RKO (cell line): ENCODE measurements around the gene RNF214.

Source experiments
- DNase-seq: peaks from one replicate; pipeline ENCODE4 v3.0.0-alpha.2; 2016; ENCODE audit warnings: low spot score

Gene RNF214

DNA sequence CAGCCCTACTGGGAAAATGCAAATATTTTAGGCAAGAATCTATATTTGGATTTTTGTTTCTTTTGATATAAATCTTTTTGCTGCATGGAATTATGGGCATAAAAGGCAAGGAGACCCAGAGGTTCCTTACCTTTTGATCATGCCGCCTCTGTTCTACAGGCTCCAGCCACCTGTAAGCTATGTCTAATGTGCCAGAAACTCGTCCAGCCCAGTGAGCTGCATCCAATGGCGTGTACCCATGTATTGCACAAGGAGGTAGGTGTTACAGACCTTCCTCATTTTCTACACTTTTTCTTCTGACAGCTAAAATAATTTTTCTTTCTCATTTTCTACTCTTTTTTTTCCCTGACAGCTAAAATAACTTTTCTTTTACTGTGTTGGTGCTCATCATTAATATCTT is 50.5 kb downstream of the RNF214 start:
- no peak for DNase-seq

- no peak for DNase-seq
These were observed 51.6 kb downstream of the RNF214 start for GRCh38 chr11:117284053-117284452.

DNA sequence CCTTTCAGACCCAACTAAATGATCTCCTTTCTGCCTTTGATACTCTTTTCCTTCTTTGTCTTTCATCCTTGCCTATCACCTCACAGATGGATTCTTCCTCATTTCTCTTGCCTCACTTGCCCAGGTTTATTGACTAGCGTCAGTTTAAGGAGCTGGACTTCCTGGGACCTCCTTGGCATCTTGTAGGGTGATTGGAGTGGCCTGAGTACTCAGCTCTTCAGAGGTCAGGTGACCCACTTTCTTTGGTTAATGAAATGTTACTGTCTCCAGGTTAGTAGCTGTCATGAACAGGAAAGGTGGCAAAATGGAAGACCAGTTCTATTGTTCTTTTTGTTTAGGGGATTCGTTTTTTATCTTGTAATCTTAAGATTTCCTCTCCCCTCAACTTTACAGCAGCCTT is 54.1 kb downstream of the RNF214 start:
- DNase-seq: no peak

DNA sequence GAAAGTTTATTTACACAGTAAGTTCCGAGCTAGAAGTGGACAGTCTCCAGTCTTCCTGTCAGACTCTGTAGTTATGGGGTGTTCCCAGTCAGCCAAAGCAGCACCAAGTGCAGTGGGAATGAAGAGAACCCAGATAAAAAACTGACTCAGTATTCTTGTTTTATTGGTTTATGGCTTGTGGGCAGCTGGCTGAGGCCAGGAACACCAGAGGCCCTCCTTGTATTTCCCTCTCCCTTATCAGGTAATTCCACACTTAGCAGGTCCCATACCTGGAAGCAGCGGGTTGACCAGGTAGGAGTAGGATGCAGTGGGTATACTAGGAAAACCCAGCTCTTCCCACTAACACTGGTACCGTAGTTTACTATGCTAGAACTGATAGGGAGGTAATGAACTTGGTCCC is 55.2 kb downstream of the RNF214 start:
- DNase-seq: no peak

- no peak for DNase-seq
These were observed 57.3 kb downstream of the RNF214 start for GRCh38 chr11:117289795-117290194.

GRCh38 chr11:117290809-117291396 is 58.4 kb downstream of the RNF214 start, which contains the start of gene BACE1-AS:
Gene BACE1-AS (plus strand): TSS chr11:117291346.
- DNase-seq: no peak

GRCh38 chr11:117292616-117293015 is 60.1 kb downstream of the RNF214 start:
- no peak for DNase-seq

GRCh38 chr11:117295438-117296137 is 63.1 kb downstream of the RNF214 start:
- no peak for DNase-seq

GRCh38 chr11:117296881-117297280 is 64.4 kb downstream of the RNF214 start:
- DNase-seq: no peak

DNA sequence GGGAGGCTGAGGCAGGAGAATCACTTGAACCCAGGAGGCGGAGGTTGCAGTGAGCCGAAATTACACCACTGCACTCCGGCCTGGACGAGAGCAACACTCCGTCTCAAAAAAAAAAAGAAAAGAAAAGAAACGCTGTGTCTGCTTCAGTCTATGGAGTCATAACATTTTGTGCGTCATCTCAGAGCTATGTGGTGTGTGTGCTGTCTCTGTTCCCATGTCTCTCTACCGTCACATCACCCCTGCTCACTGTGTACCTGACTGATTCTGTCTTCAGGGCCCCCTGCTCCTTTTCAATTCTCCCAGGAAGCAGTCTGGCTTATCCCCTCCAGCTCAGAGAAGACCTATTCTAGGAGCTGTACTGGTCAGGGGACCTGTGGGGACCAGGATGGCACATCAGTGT is 65.7 kb downstream of the RNF214 start:
- no peak for DNase-seq

GRCh38 chr11:117299351-117300282 is 67.1 kb downstream of the RNF214 start:
- DNase-seq: no peak

GRCh38 chr11:117300283-117300663 is 67.8 kb downstream of the RNF214 start:
- no peak for DNase-seq

DNA sequence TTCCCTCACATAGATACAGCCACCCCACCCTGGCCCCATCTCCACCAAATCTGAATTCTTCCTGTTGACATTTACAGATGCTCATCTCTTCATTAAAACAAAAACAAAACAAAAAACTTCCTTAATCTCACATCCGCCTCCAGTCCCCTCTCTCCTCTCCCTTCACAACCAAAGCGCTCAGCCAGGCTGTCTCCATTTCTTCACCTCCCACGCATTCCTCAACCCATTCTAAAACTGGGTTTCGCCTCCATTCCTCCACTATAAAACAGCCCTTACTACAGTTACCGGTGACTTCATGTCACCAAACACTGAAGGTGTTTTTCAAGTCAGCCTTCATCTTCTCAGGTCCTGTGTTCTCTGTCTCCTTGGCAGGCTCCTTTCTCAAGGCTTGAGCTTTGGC is 68.3 kb downstream of the RNF214 start:
- DNase-seq: no peak

DNA sequence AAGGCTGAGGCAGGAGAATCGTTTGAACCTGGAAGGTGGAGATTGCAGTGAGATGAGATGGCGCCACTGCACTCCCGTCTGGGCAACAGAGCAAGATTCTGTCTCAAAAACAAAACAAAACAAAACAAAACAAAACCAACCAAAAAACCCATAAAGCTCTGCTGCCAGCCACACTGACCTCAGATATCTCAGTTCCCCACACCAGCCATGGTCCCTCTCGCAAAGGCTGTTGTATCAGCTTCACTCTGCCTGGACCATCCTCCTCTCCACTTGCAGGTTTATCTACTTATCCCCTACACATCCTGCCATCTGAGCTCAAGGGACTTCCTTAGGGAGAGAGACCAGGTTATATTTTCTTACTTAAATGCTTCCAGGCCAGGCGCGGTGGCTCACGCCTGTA is 69.8 kb downstream of the RNF214 start:
- DNase-seq: no peak

DNA sequence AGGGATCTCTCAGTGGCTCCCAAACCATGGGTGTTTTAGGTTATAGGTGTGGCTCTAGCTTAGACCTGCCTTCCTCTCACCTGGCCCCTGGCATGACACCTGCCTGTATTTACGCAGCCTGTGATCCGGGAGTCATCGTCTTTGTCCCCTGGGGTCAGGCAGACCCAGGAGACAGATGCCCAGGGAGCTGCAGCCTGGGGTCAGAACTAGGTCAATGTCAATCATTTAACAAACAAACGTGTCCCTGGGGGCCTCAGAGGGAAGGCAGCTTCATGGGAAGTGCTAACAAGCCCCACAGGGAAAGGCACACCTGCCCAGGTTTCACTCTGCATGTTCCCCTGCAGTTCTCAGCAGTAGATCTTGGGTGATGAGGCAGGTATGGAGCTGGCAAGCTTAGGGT is 70.6 kb downstream of the RNF214 start:
- no peak for DNase-seq

DNA sequence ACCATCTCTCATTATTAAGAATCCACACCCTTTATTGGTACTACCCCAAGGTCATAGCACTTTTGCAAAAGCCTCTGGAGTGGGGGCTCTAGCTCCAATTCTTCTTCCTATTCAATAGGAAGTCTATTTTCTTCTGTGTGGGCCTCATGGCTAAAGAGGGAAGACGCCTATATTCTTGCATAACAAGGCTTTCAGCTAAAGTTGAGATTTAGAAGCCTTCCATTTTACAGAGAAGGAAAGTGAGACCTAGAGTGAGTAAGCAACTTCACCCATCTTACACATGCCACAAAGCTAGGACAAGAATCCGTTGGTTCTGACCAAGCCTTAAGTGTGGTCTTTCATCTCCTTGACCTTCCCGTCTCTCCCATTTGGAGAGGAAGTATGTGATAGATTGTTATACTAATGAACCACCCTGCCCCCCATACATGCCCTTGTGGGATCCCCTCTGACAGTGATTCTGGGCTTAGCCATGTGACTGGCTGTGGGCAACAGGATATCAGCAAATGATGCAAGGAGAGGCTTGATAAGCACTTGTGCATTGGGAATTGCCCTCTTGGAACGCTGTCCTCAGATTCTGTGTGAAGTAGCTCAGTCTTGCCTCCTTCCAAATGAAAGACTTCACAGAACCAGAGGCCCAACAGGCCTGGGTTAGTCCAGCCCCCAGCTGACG is 71.3 kb downstream of the RNF214 start:
- DNase-seq: no peak

DNA sequence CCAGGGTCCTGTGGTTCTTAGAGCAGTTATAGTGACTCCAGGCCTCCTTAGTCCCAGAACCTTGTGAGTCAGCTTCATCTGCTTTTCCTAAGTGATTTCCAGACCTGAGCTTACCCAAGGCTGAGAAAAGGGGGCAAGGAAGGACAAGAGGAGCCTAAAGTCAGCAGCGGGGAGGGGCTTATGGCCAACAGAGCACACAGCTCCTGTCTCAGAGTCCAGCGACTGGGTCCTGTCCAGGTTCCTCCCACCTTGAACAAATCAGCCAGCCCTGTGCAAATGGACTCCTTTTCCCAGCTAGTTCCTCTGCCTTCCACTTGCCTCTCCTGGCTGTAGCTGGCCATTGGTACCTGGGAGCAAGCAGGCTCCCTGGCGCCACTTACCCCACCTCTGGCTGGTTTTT is 72.7 kb downstream of the RNF214 start:
- DNase-seq: no peak

GRCh38 chr11:117309310-117309709 is 76.8 kb downstream of the RNF214 start:
- no peak for DNase-seq

- DNase-seq: no peak
These were observed 80.6 kb downstream of the RNF214 start for GRCh38 chr11:117313091-117313490.

GRCh38 chr11:117313828-117314768 is 81.6 kb downstream of the RNF214 start:
- no peak for DNase-seq

DNA sequence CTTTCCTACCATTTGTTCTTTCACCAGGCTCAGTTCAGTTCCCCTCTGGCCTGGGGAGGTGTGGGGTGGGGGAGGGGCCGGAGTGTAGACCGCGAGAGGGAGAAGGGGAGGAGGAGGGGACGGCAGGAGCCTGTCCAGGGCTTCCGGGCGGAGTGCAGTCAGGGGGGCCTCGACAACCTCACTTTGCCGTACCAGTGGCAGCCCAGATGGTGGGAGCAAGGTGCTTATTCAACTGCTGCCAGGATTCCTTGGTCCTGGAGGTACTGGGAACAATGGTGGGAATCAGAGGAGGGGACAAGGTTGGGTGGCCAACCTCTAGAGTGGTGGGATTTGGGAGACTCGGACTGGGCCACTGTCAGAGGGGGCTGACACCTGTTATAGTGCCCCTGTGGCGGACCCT is 82.4 kb downstream of the RNF214 start:
- DNase-seq: no peak
